GM21360 (cell line): ENCODE results near the gene PXT1.
"Not testable (repeated sequence)": the region's sequence is repeated elsewhere in the genome, so short reads cannot be mapped to it uniquely, and the experiment has no call there.

Source experiments
- ATAC-seq: cut with Tn5 transposase; IDR thresholded peaks from one replicate; pipeline ENCODE4 v1.9.1; 2021; ENCODE audit warnings: mild to moderate bottlenecking, moderate library complexity; ENCODE audit not compliant: unreplicated experiment

PXT1 gene, protein sequence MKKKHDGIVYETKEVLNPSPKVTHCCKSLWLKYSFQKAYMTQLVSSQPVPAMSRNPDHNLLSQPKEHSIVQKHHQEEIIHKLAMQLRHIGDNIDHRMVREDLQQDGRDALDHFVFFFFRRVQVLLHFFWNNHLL

DNA sequence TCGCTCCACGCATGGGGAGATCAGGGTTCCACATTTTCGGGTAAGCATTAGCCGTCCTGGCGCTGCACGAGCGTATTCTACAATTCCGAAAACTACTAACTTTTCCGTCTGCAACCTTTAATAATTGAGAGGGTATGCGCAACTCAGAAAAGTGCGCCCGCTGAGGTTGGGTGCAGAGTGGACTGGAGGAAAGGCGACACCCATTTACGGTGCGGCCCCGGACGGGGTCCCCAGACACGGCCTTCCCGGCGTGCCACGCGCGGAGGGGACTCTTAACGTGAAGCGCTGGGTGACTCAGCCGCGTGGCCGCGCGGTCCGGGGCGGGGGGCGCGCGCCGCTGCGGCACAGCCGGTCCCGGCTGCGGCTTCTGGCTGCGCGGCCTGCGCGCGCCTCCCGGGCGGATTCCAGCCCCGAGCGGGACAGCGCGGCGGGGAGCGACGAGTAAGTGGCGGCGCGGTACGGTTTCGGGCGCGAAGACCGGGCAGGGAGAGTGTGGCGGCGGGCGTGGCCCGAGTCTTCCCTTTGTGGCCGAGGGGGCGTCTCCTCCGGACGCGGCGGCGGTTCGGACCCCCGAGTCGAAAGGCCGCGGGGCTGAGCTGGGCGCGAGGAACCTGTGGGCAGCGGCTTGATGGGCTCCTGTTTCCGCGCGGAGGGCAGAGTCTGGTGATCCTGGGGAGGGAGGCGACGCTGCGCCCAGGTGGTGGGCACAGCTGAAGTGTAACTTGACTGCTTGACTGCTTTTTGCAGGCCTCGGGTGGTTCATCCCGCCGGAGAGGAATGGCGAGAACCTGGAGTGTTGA is at the start of gene PXT1, which contains the start of gene KCTD20:
Gene PXT1, minus strand, starts transcription at position 184 of the 800 bp plus-strand sequence. CDS start 16,772 bp downstream, outside the sequence.
Gene KCTD20, plus strand, starts transcription at position 330 of the 800 bp plus-strand sequence. CDS start 27,098 bp downstream, outside the sequence.
- peak; percentile 83 for ATAC-seq

DNA sequence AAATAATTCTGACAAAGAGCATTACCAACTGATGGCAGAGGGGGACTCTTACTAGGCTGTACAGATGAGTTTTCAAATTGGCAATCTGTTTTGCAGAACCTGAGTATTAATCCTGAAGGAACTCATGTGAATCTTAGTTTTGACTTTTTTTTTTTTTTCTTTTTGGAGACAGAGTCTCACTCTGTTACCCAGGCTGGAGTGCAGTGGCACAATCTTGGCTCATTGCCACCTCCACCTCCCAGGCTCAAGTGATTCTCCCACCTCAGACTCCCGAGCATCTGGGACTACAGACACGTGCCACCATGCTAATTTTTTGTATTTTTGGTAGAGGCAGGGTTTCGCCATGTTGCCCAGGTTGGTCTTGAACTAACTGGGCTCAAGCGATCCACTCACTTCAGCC is 49.4 kb upstream of the PXT1 start:
- ATAC-seq, result no peak

DNA sequence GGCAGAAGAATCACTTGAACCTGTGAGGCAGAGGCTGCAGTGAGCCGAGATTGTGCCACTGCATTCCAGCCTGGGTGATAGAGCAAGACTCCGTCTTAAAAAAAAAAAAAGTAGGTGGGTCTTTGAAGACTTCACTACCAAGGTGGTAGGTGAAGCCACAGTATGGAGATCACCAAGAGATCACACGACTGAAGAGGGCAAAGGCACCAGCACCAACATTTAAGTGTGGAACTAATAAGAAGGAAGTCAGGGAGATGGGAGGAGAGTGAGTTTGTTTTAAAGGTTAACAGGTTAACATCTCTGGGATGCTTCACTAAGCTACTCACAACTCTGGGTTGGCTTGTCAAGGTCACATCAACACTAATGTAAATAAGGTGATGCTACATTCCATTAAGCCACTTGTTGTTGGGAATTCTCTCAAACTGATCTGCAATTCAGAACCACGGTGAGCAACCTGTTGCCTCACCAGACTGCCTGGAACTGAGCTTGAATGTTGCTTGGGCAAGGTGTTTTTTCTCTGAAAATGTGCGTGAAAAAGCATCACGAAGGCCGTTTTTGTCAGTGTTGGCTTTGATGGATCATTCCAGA is 48.8 kb upstream of the PXT1 start:
- ATAC-seq, result no peak

DNA sequence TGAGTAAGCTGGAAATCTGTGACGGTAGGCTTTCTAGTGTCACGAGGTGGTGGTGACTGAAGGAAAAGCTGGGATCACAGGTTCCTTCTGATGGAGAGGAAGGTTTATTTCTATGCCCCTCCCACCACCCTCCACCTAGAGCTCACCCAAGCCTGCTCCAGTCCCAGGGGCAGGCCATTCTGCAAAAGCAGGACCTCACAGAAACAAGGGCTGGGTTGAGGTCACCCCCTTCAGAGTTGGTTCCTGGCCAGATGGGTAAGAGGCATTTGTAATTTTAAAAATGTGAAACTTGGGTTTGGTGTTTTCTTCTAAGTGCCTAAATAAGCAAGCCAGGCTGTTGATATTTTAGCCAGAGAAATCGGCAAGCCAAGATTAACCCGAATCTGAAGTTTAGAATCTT is 46.8 kb upstream of the PXT1 start:
- no peak for ATAC-seq

DNA sequence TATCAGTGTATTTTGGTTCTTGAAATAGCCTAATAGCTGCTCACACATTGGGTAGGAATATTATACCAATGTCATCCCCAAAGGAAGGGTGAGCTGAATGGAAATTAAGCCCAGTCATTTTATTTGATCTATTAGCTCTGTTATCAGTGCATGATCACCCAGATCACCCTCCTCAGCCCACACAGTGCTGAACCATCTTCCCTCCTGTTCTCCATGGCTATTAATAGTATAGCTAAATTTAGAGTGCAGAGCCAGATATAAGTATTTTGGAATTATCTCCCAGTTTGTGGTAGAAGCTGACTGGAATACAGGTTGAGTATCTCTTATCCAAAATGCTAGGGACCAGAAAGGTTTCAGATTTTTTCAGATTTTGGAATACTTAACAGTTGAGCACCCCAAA is 45.6 kb upstream of the PXT1 start:
- ATAC-seq, result no peak

DNA sequence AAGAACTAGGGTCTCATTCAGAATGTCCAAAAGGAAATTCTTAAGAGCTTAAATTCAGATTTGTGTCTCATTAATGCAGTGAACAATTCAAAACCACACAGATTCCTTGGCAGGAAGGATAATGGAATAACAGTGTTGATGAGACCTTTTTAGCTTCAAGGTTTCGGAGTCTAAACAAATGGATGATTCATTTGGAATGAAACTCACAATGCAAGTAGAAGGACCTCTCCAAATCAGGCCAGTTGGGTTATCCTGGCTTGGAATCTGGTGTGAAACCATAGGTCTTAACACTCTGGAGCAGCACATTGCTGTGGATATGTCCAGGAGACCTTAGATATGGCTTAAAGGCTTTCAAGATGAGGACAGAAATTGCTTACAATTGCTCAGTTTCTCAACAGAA is 45.0 kb upstream of the PXT1 start:
- no peak for ATAC-seq

DNA sequence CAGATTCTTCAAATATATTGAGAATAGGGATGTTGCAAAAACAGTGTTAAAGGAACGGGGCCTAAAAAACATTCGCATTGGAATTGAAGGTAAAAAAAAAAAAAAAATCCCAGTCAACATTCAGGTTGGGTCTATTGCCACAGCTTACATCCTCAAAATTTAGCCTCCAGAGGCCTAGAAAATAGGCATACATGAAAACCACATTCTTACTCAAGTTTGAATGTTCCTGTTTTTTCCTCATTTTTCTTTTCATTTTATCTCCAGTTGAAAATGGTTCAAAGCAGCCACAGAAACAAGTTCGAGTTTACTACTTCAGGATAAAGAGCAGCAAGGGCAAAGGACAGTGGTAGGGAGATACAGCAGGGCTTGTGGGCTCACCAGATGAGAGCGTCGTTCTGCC is 42.1 kb upstream of the PXT1 start:
- no peak for ATAC-seq

DNA sequence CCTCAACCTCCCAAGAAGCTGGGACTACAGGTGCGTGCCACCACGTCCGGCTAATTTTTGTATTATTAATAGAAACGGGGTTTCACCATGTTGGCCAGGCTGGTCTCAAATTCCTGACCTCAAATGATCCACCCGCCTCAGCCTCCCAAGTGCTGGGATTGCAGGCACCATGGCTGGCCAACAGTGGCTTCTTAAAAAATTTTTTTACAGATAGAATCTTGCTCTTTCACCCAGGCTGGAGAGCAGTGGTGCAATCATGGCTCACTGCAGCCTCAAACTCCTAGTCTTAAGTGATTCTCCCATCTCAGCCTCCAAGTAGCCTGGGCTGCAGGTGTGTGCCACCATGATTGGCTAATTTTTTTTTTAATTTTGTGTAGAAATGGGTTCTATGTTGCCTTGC is 40.7 kb upstream of the PXT1 start:
- ATAC-seq, result not testable (repeated sequence)

DNA sequence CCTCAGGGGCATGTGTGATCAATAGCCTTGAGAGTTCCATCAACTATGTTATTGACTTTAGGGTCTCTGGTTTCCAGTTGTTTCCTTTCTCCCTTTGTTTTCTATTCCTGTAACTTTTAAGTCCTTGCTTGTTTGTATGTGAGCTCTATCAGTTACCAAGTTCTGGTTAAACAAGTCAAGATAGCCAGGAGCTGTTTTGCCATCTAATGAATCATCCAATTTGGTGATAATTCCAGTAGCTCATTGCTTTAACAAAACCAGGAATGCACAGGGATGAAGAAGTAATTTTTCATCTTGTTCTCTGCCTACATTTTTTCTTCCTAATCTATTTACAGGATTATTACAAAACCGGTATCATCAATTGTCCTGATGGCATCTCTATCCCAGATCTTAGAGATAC is 36.6 kb upstream of the PXT1 start:
- no peak for ATAC-seq

DNA sequence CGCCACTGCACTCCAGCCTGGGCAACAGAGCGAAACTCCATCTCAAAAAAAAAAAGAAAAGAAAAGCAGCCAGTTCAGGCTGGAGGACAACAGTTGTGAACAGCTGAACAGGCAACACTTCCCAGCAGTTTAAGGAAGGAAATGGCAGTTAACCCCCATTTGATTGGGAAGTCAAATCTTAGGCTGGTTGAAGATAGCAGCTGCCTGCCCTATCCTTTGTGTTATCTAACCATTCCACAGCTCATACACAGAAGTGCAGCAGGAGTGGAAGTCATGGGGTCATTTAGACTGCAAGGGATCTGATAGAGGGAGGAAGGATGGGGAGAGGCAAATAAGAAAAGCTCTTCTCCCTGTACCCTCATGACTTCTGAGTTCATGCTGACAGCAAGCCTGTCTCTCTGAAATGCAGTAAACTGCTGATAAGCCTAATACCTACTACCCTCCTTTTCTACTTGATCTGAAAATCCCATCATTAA is 35.4 kb upstream of the PXT1 start:
- no peak for ATAC-seq

DNA sequence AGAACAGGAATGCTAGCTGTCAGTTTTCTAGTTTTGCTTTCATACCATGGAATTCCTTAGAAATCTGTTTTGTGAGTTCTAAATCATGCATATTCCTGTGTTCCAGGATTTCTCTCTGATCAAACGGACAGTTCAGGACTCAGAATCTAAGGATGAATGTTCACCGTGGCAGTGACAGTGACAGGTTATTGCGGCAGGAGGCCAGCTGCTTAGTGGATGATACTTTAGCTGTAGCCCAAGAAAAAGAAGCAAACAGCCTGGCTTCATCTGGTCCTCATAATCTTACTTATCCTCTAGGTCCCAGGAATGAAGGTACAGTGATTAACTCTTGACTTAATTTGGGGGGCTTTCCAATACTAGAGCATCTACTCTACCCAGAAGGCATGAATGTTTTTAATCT is 27.3 kb upstream of the PXT1 start:
- no peak for ATAC-seq

DNA sequence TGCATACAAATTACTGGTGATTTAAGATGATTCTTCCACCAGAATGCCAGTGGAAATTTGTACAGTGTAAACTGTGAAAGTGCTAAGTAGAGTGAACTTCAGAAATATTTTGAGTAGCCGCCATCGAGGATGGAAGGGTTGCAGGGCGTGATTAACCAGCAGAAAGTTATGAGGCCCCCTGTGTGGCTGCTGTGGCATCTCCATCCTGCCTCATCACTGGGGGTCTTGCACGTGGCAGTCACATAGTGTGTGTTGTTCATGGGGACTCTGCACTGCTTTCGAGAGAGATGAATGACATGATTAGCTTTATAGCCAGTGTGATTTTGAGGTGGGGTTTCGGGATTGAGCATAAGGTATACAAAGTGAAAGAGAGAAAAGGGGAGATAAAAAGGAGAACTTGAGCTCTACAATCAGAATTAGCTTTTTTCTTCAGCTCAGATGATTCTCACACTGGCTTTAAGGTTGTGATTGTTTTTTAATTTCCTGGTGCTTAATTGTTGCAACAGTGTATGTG is 26.6 kb upstream of the PXT1 start:
- ATAC-seq, result no peak

DNA sequence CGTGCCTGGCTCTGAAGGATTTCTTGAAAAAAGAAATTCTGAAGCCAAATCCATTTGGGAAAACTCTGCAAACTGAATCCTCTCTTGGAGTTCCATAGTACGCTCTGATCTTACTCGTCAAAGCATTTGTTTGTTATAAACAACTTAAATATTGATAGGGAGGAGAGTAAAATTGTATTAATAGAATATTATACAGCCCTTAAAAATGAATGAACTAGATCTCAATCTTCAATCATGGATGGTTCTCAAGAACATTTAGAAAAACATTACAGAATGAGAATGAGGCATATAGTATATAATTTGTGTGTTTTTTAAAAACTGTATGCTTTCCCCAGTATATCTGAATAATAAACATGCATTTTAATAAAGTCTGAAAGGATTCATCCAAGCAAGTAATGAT is 25.0 kb upstream of the PXT1 start:
- ATAC-seq, result no peak

DNA sequence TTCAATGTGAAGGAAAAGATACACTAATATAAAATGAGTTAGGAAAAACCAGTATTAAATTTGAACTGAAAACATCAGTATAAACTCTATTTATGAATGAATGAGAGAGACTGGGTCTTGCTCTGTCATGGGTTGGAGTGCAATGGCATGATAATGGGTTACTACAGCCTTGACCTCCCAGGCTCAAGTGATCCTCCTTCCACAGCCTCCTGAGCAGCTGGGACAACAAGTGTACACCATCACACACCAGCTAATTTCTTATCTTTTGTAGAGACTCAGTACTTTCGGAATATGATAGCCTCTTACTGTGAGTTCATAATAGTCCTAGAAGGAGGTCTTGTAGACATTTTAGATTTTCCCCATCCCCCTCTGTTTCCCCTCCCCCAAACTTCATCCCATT is 21.6 kb upstream of the PXT1 start:
- ATAC-seq, result no peak

DNA sequence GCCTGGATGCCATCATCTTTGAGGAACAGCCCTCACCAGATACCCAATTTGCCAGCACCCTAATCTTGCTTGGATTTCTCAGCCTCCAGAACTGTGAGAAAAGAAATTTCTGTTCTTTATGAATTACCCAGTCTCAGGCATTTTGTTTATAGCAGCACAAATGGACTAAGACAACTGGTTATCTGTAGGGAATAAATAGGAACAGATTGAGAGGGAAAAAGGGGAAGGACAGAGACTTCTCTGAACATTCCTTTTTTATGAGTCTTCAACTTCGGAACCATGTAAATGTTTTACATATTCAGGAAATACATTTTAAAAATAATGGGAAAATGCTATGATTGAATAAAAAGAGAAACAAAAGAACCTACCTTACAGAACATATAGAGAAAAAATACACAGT is 21.0 kb upstream of the PXT1 start:
- no peak for ATAC-seq

DNA sequence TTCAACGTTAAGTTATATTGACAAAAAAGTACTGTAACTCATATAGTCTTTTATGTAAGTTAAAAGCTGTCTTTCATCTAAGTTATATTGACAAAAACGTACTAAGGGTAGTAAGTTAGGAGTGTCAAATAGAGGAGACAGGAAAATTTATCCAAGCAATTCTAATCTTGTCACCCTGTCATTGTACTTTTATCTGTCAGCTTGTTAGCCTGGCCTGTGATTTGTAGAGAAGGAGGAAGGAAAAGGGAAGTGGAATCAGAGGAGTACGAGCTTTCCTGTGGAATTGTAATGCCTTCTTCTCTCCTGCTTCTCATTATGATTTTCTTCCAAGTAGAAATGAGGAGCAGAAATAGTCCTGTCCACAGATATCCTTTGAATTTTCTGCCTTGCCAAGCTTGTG is 19.0 kb upstream of the PXT1 start:
- no peak for ATAC-seq

DNA sequence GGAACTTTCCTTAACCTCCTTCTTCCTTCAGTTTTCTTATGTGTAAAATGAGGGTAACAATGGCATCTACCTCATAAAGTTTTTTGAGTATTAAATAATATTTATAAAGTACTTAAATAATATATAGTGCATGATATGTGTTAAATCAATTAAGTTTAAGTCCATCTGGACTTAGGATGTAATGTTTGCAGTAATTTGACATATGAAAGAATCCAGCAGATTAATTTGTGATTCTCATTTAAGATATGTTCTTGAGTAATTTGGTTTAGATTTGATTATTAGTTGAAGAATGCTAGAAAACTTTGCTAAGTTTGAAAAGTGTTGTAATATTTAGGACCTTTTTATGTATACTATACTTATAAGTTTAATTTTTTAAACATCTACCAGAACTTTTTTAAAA is 18.3 kb upstream of the PXT1 start:
- ATAC-seq, result no peak

DNA sequence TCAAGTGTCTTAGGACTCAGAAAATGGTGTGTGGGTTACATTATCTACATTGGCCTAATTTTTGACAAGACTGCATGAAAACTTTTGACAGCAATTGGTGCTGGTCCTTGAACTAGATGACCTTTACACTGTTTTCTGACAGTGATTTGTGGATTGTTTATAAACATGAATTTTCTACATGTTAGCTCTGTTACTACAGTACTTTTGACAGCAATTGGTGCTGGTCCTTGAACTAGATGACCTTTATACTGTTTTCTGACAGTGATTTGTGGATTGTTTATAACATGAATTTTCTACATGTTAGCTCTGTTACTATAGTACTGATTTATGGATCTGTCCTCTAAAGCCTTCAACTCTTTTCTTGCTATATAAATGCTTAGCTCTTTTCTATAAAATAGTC is 16.8 kb upstream of the PXT1 start:
- no peak for ATAC-seq

DNA sequence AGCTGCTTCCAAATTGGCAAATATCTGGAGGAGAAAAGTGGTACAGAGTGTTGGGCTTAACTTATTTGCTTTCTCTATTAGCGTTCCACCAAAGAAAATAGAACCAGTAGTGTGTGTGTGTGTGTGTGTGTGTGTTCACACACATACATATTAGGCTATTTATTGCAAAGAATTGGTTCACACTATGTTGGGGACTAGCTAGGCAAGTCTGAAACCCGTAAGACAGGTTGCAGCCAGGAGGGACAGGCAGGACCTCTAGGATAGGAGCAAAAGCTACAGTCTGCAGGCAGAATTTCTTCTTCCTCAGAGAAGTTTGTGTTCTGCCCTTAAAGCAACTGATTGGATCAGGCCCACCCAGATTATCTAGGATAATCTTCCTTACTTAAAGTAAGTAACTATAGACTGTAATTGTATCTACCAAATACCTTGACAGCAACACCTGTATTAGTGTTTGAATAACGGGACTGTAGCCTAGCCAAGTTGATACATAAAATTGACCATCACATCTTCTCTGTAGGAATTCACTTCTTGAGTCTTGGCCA is 12.9 kb upstream of the PXT1 start:
- no peak for ATAC-seq

DNA sequence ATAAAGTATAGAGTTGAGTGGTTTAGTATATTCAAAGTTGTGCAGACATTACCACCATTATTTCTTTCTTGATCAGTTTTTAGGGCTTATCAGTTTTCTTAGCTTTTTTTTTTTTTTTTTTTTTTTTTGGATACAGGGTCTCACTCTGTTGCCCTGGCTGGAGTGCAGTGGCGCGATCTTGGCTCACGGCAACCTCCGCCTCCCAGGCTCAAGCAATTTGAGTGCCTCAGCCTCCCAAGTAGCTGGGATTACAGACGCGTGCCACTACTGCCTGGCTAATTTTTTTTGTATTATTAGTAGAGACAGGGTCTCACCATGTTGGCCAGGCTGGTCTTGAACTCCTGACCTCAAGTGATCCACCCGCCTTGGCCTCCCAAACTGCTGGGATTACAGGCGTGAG is 10.2 kb upstream of the PXT1 start:
- not testable (repeated sequence) for ATAC-seq

DNA sequence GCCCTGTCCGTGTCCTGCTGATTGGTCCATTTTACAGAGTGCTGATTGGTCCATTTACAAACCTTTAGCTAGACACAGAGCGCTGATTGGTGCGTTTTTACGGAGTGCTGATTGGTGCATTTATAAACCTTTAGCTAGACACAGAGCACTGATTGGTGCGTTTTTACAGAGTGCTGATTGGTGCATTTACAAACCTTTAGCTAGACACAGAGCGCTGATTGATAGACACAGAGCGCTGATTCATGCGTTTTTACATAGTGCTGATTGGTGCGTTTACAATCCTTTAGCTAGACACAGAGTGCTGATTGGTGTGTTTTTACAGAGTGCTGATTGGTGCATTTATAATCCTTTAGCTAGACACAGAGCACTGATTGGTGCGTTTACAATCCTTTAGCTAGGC is 6.5 kb upstream of the PXT1 start:
- not testable (repeated sequence) for ATAC-seq

DNA sequence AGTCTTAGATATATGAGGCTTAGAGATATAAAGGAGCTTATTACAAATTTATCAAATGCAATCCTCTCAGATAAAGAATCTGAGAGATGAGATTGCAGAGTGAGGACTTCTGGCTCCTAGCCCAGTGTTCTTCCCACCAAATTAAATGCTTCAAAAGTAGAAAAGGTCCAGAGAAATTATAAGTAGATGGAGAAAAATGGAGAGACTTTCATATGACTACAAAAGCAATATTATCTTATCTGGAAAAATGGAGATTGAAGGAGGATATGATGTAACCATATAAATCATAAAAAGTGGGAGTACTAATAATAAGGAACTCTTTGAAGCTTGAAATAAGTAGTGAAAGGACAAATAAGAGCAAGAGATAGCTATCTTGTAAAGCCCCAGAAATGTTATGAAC is 3.0 kb upstream of the PXT1 start:
- ATAC-seq, result no peak
